SIG-M5 (cell line): Measurements from ENCODE around the gene CCDC146.
"Not testable (repeated sequence)": the region's sequence is repeated elsewhere in the genome, so short reads cannot be mapped to it uniquely, and the experiment has no call there.

Source experiments
- DNase-seq: peaks from one replicate; lab custom pipeline; 2025; lab: John Stamatoyannopoulos, UW

Gene CCDC146

GRCh38 chr7:77247206-77247850, 124.9 kb downstream of the CCDC146 start:
- peak; percentile 10 for DNase-seq

- DNase-seq: no peak
These were observed 125.7 kb downstream of the CCDC146 start for GRCh38 chr7:77248154-77248553.

DNA sequence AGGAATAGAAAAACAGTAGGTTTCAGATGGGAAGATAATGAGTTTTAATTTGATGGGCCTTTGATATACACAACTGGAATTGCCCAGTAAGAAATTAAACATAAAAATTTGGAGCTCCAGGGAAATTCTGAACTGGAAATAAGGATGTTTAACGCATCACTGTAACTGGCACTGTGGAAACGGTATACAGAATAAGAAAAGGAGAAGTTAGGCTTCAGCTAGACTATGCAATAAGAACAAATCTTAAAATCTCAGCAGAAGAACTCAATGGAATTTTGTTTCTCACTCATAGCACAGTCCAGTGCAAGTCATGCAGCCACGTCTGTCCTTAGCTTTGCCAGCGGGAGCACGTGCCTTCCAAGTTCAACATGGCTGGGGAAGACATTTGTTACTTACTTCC, 130.1 kb downstream of the CCDC146 start:
- no peak for DNase-seq

DNA sequence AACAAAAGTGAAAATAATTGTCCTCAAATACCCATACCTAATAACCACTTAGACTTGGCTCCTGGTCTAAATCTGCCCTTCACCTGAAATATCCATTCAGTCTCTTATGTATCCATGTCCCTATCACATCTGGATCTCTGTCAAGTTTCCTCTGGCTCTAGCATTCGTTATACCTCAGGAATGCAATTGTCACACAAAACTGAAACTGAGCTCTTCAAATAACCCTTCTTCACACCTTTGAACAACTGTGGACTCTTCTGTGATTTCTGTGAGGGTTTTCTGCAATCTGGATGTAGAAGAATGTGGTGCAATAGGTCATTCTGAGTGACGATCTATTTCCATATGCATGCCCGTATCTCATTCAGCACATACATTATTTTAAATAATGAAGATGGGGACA, 130.7 kb downstream of the CCDC146 start:
- DNase-seq: no peak

- DNase-seq: no peak
These were observed 132.0 kb downstream of the CCDC146 start for GRCh38 chr7:77254429-77254828.

GRCh38 chr7:77254915-77255314, 132.5 kb downstream of the CCDC146 start:
- DNase-seq: no peak

GRCh38 chr7:77258014-77258413, 135.6 kb downstream of the CCDC146 start:
- DNase-seq: no peak

DNA sequence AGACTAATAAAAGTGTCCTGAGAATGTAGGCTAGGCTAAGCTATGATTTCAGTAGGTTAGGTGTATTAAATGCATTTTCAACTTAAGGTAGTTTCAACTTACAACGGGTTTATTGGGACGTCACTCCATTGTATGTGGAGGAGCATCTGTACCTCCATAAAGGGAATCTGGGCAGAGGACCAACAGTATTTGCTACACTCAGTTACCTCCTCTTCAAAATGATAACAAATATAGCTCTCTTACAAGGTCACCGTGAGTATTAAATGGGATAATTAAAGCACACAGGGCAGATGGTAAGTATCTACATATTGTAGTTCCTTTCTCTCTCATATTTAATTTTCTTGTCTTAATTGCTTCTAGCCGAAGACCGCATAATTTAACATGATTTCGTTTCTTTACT, 136.2 kb downstream of the CCDC146 start:
- no peak for DNase-seq

- DNase-seq: no peak
These were observed 139.9 kb downstream of the CCDC146 start for GRCh38 chr7:77262316-77262715.

DNA sequence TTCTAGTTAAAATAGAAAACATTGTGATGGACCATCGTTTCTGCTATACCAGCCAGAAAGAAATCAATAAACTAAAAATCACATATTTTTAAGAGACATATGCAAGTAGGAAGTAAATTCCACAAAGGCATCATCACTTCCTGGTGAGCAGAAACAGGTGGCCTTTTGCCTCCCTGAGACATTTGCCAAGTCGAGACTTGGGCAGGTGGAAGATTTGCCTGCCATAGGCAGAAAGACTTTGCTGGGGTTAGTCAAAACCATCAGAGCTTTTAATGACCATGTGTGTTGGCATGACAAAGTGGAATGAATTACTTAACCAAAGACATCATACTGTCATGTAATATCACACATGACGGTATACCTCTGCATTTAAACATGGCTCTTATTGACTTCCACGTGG, 143.3 kb downstream of the CCDC146 start:
- DNase-seq: no peak

DNA sequence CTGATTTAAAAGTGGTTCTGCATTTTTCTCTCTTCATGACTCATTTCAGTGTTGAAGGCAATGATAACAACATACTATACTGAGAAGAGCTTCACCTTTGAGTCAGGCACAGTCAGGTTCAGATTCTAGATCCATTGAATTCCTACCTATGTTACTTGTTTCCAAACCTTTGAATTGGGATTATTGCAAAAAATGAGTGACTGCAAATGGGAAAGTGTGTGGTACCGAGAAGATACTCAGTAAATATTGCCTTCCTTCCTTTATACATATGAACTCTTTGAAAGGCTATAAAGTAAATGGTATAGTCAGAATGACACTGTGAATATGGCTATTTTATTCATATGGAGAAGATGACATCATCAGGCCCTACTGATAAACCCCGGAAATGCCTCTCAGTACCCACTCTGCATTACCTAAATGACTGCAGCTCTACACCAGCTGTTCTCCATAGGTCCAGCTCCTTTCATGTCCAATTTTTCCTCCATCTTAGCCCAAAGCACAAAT, 143.9 kb downstream of the CCDC146 start:
- DNase-seq: no peak

DNA sequence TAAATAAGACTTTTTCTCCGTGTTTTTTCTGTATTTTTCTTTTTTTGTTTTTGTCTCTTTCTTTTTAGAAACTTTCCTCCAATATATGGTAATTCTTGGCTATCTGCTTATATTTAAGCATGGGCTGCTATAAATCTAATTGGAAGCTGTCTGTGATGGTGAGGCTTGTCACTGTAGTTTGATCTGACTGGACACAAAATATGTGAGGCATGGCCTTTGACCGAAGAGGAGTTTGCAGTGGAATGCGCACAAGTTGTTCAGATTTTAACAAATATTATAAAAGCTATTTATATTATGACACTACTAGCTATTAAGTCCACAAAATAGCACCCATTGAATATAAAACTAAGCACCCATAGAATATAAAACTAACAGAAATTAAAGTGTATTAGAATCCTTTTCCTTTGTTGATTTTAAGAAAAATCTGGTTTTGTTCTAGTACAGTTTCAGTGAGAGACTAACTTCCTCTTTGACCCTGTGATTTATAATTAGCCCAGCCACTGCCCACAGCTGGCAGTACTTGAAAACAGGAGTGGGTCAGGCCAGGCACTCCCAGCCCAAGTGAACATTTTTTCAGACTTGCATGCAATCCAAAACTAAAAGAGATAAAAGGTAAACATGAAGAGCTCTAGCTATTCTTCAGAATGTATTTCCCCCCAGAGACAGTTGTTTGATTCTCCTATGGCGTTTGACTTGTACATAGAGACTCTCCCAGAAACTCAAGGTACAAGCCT, 147.1 kb downstream of the CCDC146 start:
- no peak for DNase-seq

DNA sequence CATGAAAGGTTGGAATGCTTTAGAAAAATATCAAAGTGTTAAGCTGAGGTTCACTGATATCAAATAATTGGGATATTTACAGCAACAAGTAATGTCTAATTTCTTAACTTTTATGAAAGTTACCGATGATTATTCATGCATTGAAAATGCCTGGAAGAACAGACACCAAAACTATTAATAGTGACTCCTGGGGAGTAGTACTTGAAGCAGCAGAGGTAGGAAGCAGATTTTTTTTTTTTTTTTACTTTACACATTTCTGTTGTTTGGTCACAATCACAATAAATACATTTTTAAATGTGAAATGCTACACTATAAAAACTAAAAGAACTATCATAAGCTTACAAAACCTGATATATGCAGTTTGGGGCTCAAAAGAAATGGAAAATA, 147.7 kb downstream of the CCDC146 start:
- no peak for DNase-seq

- no peak for DNase-seq
These were observed 149.4 kb downstream of the CCDC146 start for GRCh38 chr7:77271766-77272165.

GRCh38 chr7:77275663-77276062, 153.2 kb downstream of the CCDC146 start:
- not testable (repeated sequence) for DNase-seq

DNA sequence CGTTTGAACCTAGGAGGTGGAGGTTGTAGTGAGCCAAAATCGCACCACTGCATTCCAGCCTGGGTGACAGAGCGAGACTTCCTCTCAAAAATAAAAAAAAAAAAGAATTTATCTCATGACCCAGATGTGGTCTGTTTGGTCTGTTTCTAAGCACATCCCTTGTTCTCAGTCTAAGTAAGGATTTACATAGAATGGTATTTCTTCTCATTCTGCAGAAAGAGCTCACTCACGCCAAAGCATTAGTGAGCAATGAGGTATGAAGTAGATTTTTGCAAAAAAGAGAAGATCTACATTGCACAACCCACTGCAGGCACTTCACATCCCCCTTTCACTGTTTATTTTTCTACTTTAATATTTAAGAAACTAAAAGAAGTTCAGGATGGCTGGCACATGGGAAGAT, 153.7 kb downstream of the CCDC146 start:
- no peak for DNase-seq

- DNase-seq: no peak
These were observed 159.5 kb downstream of the CCDC146 start for GRCh38 chr7:77281780-77282478.

GRCh38 chr7:77282897-77283296, 160.5 kb downstream of the CCDC146 start:
- DNase-seq: no peak

- no peak for DNase-seq
These were observed 161.6 kb downstream of the CCDC146 start for GRCh38 chr7:77284005-77284404.

GRCh38 chr7:77284616-77285015, 162.2 kb downstream of the CCDC146 start:
- no peak for DNase-seq

GRCh38 chr7:77288676-77289320, 166.4 kb downstream of the CCDC146 start:
- DNase-seq: no peak

- DNase-seq: no peak
These were observed 167.0 kb downstream of the CCDC146 start for GRCh38 chr7:77289387-77289786.

GRCh38 chr7:77290425-77290824, 168.0 kb downstream of the CCDC146 start:
- no peak for DNase-seq
